IMR-90 (cell line): ENCODE data around the gene CLDN22.

Experiments
- BHLHE40 ChIP-seq: fragments of 150-350 bp; IDR thresholded peaks from 2 replicates; pipeline ENCODE4 v1.6.1; 2016; ENCODE audit warnings: mild to moderate bottlenecking, low read depth, low read length
- CEBPB ChIP-seq: IDR thresholded peaks from 2 replicates; pipeline ENCODE4 v1.6.1; 2012; ENCODE audit warnings: low read depth, low read length, improper control_type of control experiment
- FOS ChIP-seq: fragments of 150-350 bp; IDR thresholded peaks from 2 replicates; pipeline ENCODE4 v1.6.1; 2016; ENCODE audit warnings: low read depth, low read length
- MAZ ChIP-seq: IDR thresholded peaks from 2 replicates; pipeline ENCODE4 v1.6.1; 2012; ENCODE audit warnings: low read depth, mild to moderate bottlenecking, low read length, improper control_type of control experiment, moderate library complexity, borderline replicate concordance
- MXI1 ChIP-seq: IDR thresholded peaks from 2 replicates; pipeline ENCODE4 v1.6.1; 2012; ENCODE audit warnings: low read depth, mild to moderate bottlenecking, low read length, moderate library complexity, borderline replicate concordance
- NFE2L2 ChIP-seq: fragments of 150-350 bp; IDR thresholded peaks from 2 replicates; pipeline ENCODE4 v1.6.1; 2016; ENCODE audit warnings: low read depth, mild to moderate bottlenecking, low read length
- POLR2A ChIP-seq: IDR thresholded peaks from 2 replicates; pipeline ENCODE4 v1.6.1; 2012; ENCODE audit warnings: mild to moderate bottlenecking, low read depth, low read length
- RAD21 ChIP-seq: IDR thresholded peaks from 2 replicates; pipeline ENCODE4 v1.6.1; 2012; ENCODE audit warnings: low read length, improper control_type of control experiment
- RFX5 ChIP-seq: IDR thresholded peaks from 2 replicates; pipeline ENCODE4 v1.8.0; 2012; ENCODE audit warnings: low read depth, mild to moderate bottlenecking, low read length, moderate library complexity
- SMC3 ChIP-seq: fragments of 150-350 bp; IDR thresholded peaks from 2 replicates; pipeline ENCODE4 v1.6.1; 2016; ENCODE audit warnings: low read depth, mild to moderate bottlenecking, antibody characterized with exemption, low read length, moderate library complexity
- TF ChIP-seq, protein P1 (sequence below): conservative IDR thresholded peaks from 2 replicates; pipeline ENCODE4 v1.5.1; 2012; ENCODE audit warnings: mild to moderate bottlenecking, low read depth, low read length, improper control_type of control experiment
- TF ChIP-seq, protein P2 (sequence below): fragments of 150-350 bp; IDR thresholded peaks from 2 replicates; pipeline ENCODE4 v1.6.1; 2016; ENCODE audit warnings: low read depth, mild to moderate bottlenecking, low read length, moderate library complexity, borderline replicate concordance
- TF ChIP-seq, protein P3 (sequence below): fragments of 150-350 bp; IDR thresholded peaks from 2 replicates; pipeline ENCODE4 v1.6.1; 2017; ENCODE audit warnings: mild to moderate bottlenecking, antibody characterized with exemption, low read length, low read depth

DNA sequence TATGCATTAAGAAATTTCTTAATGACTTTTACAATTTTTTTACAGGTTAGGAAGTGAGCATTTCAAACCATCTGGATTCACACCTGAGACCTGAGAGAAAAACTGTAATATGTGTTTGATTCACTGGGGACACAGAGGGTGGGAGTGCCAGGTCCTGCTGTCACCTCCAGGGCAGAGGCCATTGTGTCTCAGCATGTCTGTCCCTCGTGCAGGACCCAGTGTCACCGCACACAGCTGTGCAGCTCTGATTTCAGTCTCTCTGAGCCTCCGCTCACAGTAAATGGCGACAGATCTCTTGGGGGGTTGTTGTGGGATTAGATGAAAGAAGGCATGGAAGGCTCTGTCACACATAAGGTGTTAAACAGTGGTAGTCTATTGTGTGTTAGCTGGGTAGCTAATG is 25.2 kb upstream of the CLDN22 start:
- TF ChIP-seq RAD21 (no peak), POLR2A (no peak), NFE2L2 (no peak), CEBPB (no peak), MXI1 (no peak), RFX5 (no peak), BHLHE40 (no peak), FOS (no peak), SMC3 (no peak), MAZ (no peak)
- TF ChIP-seq, protein P1, sequence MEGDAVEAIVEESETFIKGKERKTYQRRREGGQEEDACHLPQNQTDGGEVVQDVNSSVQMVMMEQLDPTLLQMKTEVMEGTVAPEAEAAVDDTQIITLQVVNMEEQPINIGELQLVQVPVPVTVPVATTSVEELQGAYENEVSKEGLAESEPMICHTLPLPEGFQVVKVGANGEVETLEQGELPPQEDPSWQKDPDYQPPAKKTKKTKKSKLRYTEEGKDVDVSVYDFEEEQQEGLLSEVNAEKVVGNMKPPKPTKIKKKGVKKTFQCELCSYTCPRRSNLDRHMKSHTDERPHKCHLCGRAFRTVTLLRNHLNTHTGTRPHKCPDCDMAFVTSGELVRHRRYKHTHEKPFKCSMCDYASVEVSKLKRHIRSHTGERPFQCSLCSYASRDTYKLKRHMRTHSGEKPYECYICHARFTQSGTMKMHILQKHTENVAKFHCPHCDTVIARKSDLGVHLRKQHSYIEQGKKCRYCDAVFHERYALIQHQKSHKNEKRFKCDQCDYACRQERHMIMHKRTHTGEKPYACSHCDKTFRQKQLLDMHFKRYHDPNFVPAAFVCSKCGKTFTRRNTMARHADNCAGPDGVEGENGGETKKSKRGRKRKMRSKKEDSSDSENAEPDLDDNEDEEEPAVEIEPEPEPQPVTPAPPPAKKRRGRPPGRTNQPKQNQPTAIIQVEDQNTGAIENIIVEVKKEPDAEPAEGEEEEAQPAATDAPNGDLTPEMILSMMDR = no peak
- TF ChIP-seq, protein P2, sequence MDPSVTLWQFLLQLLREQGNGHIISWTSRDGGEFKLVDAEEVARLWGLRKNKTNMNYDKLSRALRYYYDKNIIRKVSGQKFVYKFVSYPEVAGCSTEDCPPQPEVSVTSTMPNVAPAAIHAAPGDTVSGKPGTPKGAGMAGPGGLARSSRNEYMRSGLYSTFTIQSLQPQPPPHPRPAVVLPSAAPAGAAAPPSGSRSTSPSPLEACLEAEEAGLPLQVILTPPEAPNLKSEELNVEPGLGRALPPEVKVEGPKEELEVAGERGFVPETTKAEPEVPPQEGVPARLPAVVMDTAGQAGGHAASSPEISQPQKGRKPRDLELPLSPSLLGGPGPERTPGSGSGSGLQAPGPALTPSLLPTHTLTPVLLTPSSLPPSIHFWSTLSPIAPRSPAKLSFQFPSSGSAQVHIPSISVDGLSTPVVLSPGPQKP = no peak
- TF ChIP-seq, protein P3, sequence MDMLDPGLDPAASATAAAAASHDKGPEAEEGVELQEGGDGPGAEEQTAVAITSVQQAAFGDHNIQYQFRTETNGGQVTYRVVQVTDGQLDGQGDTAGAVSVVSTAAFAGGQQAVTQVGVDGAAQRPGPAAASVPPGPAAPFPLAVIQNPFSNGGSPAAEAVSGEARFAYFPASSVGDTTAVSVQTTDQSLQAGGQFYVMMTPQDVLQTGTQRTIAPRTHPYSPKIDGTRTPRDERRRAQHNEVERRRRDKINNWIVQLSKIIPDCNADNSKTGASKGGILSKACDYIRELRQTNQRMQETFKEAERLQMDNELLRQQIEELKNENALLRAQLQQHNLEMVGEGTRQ = no peak
